Ishikawa (cell line): Measurements from ENCODE around the gene CDHR5.

Experiments
- CEBPB ChIP-seq: IDR thresholded peaks from 2 replicates; pipeline ENCODE4 v1.6.1; 2012
- CREB1 ChIP-seq: IDR thresholded peaks from 2 replicates; pipeline ENCODE4 v1.6.1; 2012; ENCODE audit warnings: low read depth
- EGR1 ChIP-seq: IDR thresholded peaks from 2 replicates; pipeline ENCODE4 v1.6.1; 2012
- EP300 ChIP-seq: IDR thresholded peaks from 2 replicates; pipeline ENCODE4 v1.6.1; 2012; ENCODE audit warnings: borderline replicate concordance
- FOXM1 ChIP-seq: IDR thresholded peaks from 2 replicates; pipeline ENCODE4 v1.6.1; 2012; ENCODE audit warnings: low read depth, borderline replicate concordance
- MAX ChIP-seq: IDR thresholded peaks from 2 replicates; pipeline ENCODE4 v1.6.1; 2012
- NFIC ChIP-seq: IDR thresholded peaks from 2 replicates; pipeline ENCODE4 v1.6.1; 2012
- RAD21 ChIP-seq: IDR thresholded peaks from 2 replicates; pipeline ENCODE4 v1.6.1; 2012; ENCODE audit warnings: low read depth
- REST ChIP-seq: IDR thresholded peaks from 2 replicates; pipeline ENCODE4 v1.6.1; 2012; ENCODE audit warnings: low read depth, mild to moderate bottlenecking
- TAF1 ChIP-seq: IDR thresholded peaks from 2 replicates; pipeline ENCODE4 v1.6.1; 2012; ENCODE audit warnings: low read depth, mild to moderate bottlenecking
- TCF12 ChIP-seq: IDR thresholded peaks from 2 replicates; pipeline ENCODE4 v1.6.1; 2012; ENCODE audit warnings: low read depth
- TEAD4 ChIP-seq: IDR thresholded peaks from 2 replicates; pipeline ENCODE4 v1.6.1; 2012
- USF1 ChIP-seq: IDR thresholded peaks from 2 replicates; pipeline ENCODE4 v1.6.1; 2012
- YY1 ChIP-seq: IDR thresholded peaks from 2 replicates; pipeline ENCODE4 v1.6.1; 2012; ENCODE audit warnings: low read depth
- ZBTB7A ChIP-seq: IDR thresholded peaks from 2 replicates; pipeline ENCODE4 v1.6.1; 2012; ENCODE audit warnings: low read depth

Gene CDHR5

GRCh38 chr11:659532-660085 lies 34.9 kb upstream of the CDHR5 start:
- TF ChIP-seq ZBTB7A (no peak), RAD21 (no peak), CEBPB (no peak), FOXM1 (no peak), CREB1 (no peak)

- TF ChIP-seq CEBPB (no peak), TEAD4 (no peak), ZBTB7A (no peak), USF1 (no peak), EGR1 (no peak), CREB1 (no peak), TCF12 (no peak), REST (no peak), YY1 (no peak), NFIC (no peak), RAD21 (no peak), FOXM1 (no peak), MAX (no peak), TAF1 (no peak), EP300 (no peak)
These were observed 33.0 kb upstream of the CDHR5 start for GRCh38 chr11:657691-658126.

- TF ChIP-seq RAD21 (no peak), ZBTB7A (no peak), FOXM1 (no peak), EGR1 (no peak), TCF12 (no peak), TEAD4 (no peak), MAX (no peak), NFIC (no peak), CEBPB (no peak), USF1 (no peak), CREB1 (no peak), REST (no peak)
These were observed 32.1 kb upstream of the CDHR5 start for GRCh38 chr11:656866-657265.

- TF ChIP-seq NFIC (no peak), RAD21 (no peak)
These were observed 31.7 kb upstream of the CDHR5 start for GRCh38 chr11:656426-656825.

GRCh38 chr11:655036-655726 lies 30.4 kb upstream of the CDHR5 start:
- TF ChIP-seq ZBTB7A (no peak), CREB1 (no peak), EP300 (no peak), FOXM1 (no peak), RAD21 (no peak), EGR1 (no peak), REST (no peak), TEAD4 (no peak), MAX (no peak), TCF12 (no peak), USF1 (no peak), TAF1 (no peak), YY1 (no peak), NFIC (no peak), CEBPB (no peak)
